HUES64 (cell line): ENCODE results near the gene KRTCAP2.

Experiments
- H3K27ac ChIP-seq: 2 replicates; pipeline ENCODE4 v1.7.0; 2013; ENCODE audit warnings: low read depth, low read length, inconsistent platforms
- H3K27me3 ChIP-seq: 2 replicates; pipeline ENCODE4 v1.6.1; 2013; ENCODE audit warnings: mild to moderate bottlenecking, low read length; ENCODE audit not compliant: insufficient read depth
- H3K36me3 ChIP-seq: 2 replicates; pipeline ENCODE4 v1.6.1; 2013; ENCODE audit warnings: mild to moderate bottlenecking, low read length; ENCODE audit not compliant: insufficient read depth
- H3K4me1 ChIP-seq: 2 replicates; pipeline ENCODE4 v1.6.1; 2013; ENCODE audit warnings: mild to moderate bottlenecking, low read length, moderate library complexity; ENCODE audit not compliant: insufficient read depth
- H3K4me3 ChIP-seq: 2 replicates; pipeline ENCODE4 v1.5.1; 2013; ENCODE audit warnings: mild to moderate bottlenecking, low read length, moderate library complexity
- H3K9ac ChIP-seq: 2 replicates; pipeline ENCODE4 v1.6.1; 2013; ENCODE audit warnings: mild to moderate bottlenecking, low read depth, low read length
- H3K9me3 ChIP-seq: 2 replicates; pipeline ENCODE4 v1.6.1; 2013; ENCODE audit warnings: low read depth, low read length; ENCODE audit not compliant: insufficient read depth
- WGBS: fragments of 150-250, 120-280 bp; methylation state at CpG from one replicate; pipeline ENCODE4 v1.1.7; 2013; ENCODE audit warnings: missing lambda C conversion rate; 5-methylcytosine and 5-hydroxymethylcytosine counted together

Gene KRTCAP2

GRCh38 chr1:155181371-155182051 is 8.4 kb upstream of the KRTCAP2 start:
- Histone ChIP-seq H3K27ac (no peak overlapping the region), H3K9me3 (no peaks in the 10 kb centered on the region), H3K4me1 (peaks cover 2% of the 10 kb centered on the region), H3K27me3 (no peaks in the 10 kb centered on the region), H3K36me3 (peaks cover 53% of the 10 kb centered on the region), H3K4me3 (no peak overlapping the region), H3K9ac (no peak overlapping the region)
- WGBS: 95% methylated on average over 18 of the region's 18 CpGs

GRCh38 chr1:155179112-155180031 is 6.3 kb upstream of the KRTCAP2 start:
- no peak overlapping the region for H3K9ac ChIP-seq

GRCh38 chr1:155178441-155179111 is 5.5 kb upstream of the KRTCAP2 start:
- Histone ChIP-seq H3K27me3 (no peaks in the 10 kb centered on the region), H3K36me3 (peaks cover 48% of the 10 kb centered on the region), H3K27ac (no peak overlapping the region), H3K9ac (no peak overlapping the region), H3K9me3 (no peaks in the 10 kb centered on the region), H3K4me1 (no peaks in the 10 kb centered on the region), H3K4me3 (no peak overlapping the region)
- 94% methylated on average over 30 of the region's 30 CpGs for WGBS

More at GRCh38 chr1:155179112-155180031, 6.3 kb upstream of the KRTCAP2 start:
- Histone ChIP-seq H3K27me3 (no peaks in the 10 kb centered on the region), H3K36me3 (peaks cover 53% of the 10 kb centered on the region), H3K9me3 (no peaks in the 10 kb centered on the region), H3K27ac (no peak overlapping the region), H3K4me3 (no peak overlapping the region), H3K4me1 (no peaks in the 10 kb centered on the region)
- WGBS: 96% methylated on average over 31 of the region's 31 CpGs

GRCh38 chr1:155177918-155178281 is 4.8 kb upstream of the KRTCAP2 start:
- H3K9ac ChIP-seq: no peak overlapping the region
- H3K9me3 ChIP-seq: no peaks in the 10 kb centered on the region
- H3K4me1 ChIP-seq: no peaks in the 10 kb centered on the region
- 89% methylated on average over 9 of the region's 9 CpGs for WGBS
- H3K27me3 ChIP-seq: no peaks in the 10 kb centered on the region
- H3K27ac ChIP-seq: no peak overlapping the region
- no peak overlapping the region for H3K4me3 ChIP-seq
- peaks cover 47% of the 10 kb centered on the region for H3K36me3 ChIP-seq

GRCh38 chr1:155177192-155177917 is 4.3 kb upstream of the KRTCAP2 start:
- Histone ChIP-seq H3K9ac (no peak overlapping the region), H3K4me1 (peaks cover under 1% of the 10 kb centered on the region; the same call in 1 of the 2 replicates), H3K27me3 (no peaks in the 10 kb centered on the region), H3K4me3 (no peak overlapping the region), H3K36me3 (peaks cover 46% of the 10 kb centered on the region), H3K27ac (no peak overlapping the region), H3K9me3 (no peaks in the 10 kb centered on the region)
- 90% methylated on average over 11 of the region's 11 CpGs for WGBS

- no peaks in the 10 kb centered on the region for H3K27me3 ChIP-seq
- H3K9me3 ChIP-seq: no peaks in the 10 kb centered on the region
- WGBS: 74% methylated on average over 8 of the region's 8 CpGs
- H3K9ac ChIP-seq: no peak overlapping the region
- H3K4me3 ChIP-seq: no peak overlapping the region
- H3K36me3 ChIP-seq: peaks cover 40% of the 10 kb centered on the region
- H3K4me1 ChIP-seq: peaks cover 5% of the 10 kb centered on the region; the same call in 1 of the 2 replicates
- no peak overlapping the region for H3K27ac ChIP-seq
These were observed 3.5 kb upstream of the KRTCAP2 start for GRCh38 chr1:155176544-155177071.

GRCh38 chr1:155175927-155176371 is 2.8 kb upstream of the KRTCAP2 start:
- H3K27ac ChIP-seq: no peak overlapping the region

GRCh38 chr1:155175281-155175926 is 2.3 kb upstream of the KRTCAP2 start:
- H3K4me1 ChIP-seq: peaks cover 5% of the 10 kb centered on the region; the same call in 1 of the 2 replicates
- peak overlapping the region; percentile 81 for H3K4me3 ChIP-seq
- no peaks in the 10 kb centered on the region for H3K27me3 ChIP-seq
- H3K36me3 ChIP-seq: peaks cover 34% of the 10 kb centered on the region
- H3K9me3 ChIP-seq: no peaks in the 10 kb centered on the region
- no peak overlapping the region for H3K27ac ChIP-seq
- 93% methylated on average over 12 of the region's 12 CpGs for WGBS
- no peak overlapping the region for H3K9ac ChIP-seq

More at GRCh38 chr1:155175927-155176371, 2.8 kb upstream of the KRTCAP2 start:
- H3K9ac ChIP-seq: no peak overlapping the region
- H3K9me3 ChIP-seq: no peaks in the 10 kb centered on the region
- WGBS: 90% methylated on average over 9 of the region's 9 CpGs
- no peak overlapping the region for H3K4me3 ChIP-seq
- H3K36me3 ChIP-seq: peaks cover 33% of the 10 kb centered on the region
- no peaks in the 10 kb centered on the region for H3K27me3 ChIP-seq
- H3K4me1 ChIP-seq: peaks cover 5% of the 10 kb centered on the region; the same call in 1 of the 2 replicates

GRCh38 chr1:155174324-155175280 is 1.5 kb upstream of the KRTCAP2 start:
- 5% methylated on average over 35 of the region's 35 CpGs for WGBS
- Histone ChIP-seq H3K9me3 (no peaks in the 10 kb centered on the region), H3K4me3 (peak overlapping the region; percentile 81), H3K9ac (0 out of 2 replicates have a peak overlapping the region, but pooled peaks have one; percentile 2), H3K27ac (peak overlapping the region; percentile 66; the same call in 1 of the 2 replicates), H3K36me3 (peaks cover 36% of the 10 kb centered on the region), H3K4me1 (peaks cover 5% of the 10 kb centered on the region; the same call in 1 of the 2 replicates), H3K27me3 (no peaks in the 10 kb centered on the region)
